ENCODE results near the gene TMEM108.
A peak's percentile ranks its signal among the peaks of the same experiment; 100 is the strongest.

Gene TMEM108

GRCh38 chr3:133162670-133163305 lies 124.6 kb downstream of the TMEM108 start:
- no peak for DNase-seq (ENCODE audit: low read depth in 2 of 2)

- no peak for DNase-seq (ENCODE audit: low read depth in 2 of 2)
Measured at GRCh38 chr3:133167340-133168024, 129.3 kb downstream of the TMEM108 start.

- no peak for DNase-seq (ENCODE audit: low read depth in 2 of 2)
Measured at GRCh38 chr3:133168025-133168401, 129.8 kb downstream of the TMEM108 start.

GRCh38 chr3:133169331-133170068 lies 131.3 kb downstream of the TMEM108 start:
- no peak for DNase-seq (ENCODE audit: low read depth in 2 of 2)

- DNase-seq (ENCODE audit: low read depth in 2 of 2): no peak
Measured at GRCh38 chr3:133171831-133172230, 133.6 kb downstream of the TMEM108 start.

GRCh38 chr3:133181392-133182150 lies 143.4 kb downstream of the TMEM108 start:
- no peak for DNase-seq (ENCODE audit: low read depth in 2 of 2)

- DNase-seq (ENCODE audit: low read depth in 2 of 2): no peak
Measured at GRCh38 chr3:133187870-133188379, 149.7 kb downstream of the TMEM108 start.

GRCh38 chr3:133188996-133189395 lies 150.8 kb downstream of the TMEM108 start:
- DNase-seq (ENCODE audit: low read depth in 2 of 2): no peak

GRCh38 chr3:133189893-133190292 lies 151.7 kb downstream of the TMEM108 start:
- no peak for DNase-seq (ENCODE audit: low read depth in 2 of 2)

GRCh38 chr3:133191818-133192217 lies 153.6 kb downstream of the TMEM108 start:
- no peak for DNase-seq (ENCODE audit: low read depth in 2 of 2)

- no peak for DNase-seq (ENCODE audit: low read depth in 2 of 2)
Measured at GRCh38 chr3:133192363-133192945, 154.3 kb downstream of the TMEM108 start.

- no peak for DNase-seq (ENCODE audit: low read depth in 2 of 2)
Measured at GRCh38 chr3:133192967-133193366, 154.8 kb downstream of the TMEM108 start.

- no peak for DNase-seq (ENCODE audit: low read depth in 2 of 2)
Measured at GRCh38 chr3:133196527-133196926, 158.3 kb downstream of the TMEM108 start.

GRCh38 chr3:133197619-133198018 lies 159.4 kb downstream of the TMEM108 start:
- DNase-seq (ENCODE audit: low read depth in 2 of 2): no peak

GRCh38 chr3:133206921-133207320 lies 168.7 kb downstream of the TMEM108 start:
- no peak for DNase-seq (ENCODE audit: low read depth in 2 of 2)

- DNase-seq (ENCODE audit: low read depth in 2 of 2): no peak
Measured at GRCh38 chr3:133208184-133208583, 170.0 kb downstream of the TMEM108 start.

GRCh38 chr3:133209871-133210550 lies 171.8 kb downstream of the TMEM108 start:
- peak; percentile 56 for DNase-seq (ENCODE audit: low read depth in 2 of 2)

- no peak for DNase-seq (ENCODE audit: low read depth in 2 of 2)
Measured at GRCh38 chr3:133210656-133211055, 172.5 kb downstream of the TMEM108 start.

- no peak for DNase-seq (ENCODE audit: low read depth in 2 of 2)
Measured at GRCh38 chr3:133211449-133211848, 173.3 kb downstream of the TMEM108 start.

GRCh38 chr3:133211856-133212255 lies 173.7 kb downstream of the TMEM108 start:
- no peak for DNase-seq (ENCODE audit: low read depth in 2 of 2)

- no peak for DNase-seq (ENCODE audit: low read depth in 2 of 2)
Measured at GRCh38 chr3:133213937-133214336, 175.7 kb downstream of the TMEM108 start.

Data from fibroblast of skin of left biceps (primary cell).